GM23338 (cell line): ENCODE results near the gene MYLK4. TPM values are rescaled to one million over a fixed set of nuclear protein-coding genes. Genes with fewer than 3 reads are reported as not detected.

Experiments used
- ATAC-seq: fragments of 200-7000 bp; cut with Tn5 transposase; 3 replicates; pipeline ENCODE4 v1.9.1; 2020
- DNase-seq: peaks from one replicate; pipeline ENCODE4 v3.0.0-alpha.2; 2015; ENCODE audit warnings: low spot score
- H2AFZ ChIP-seq: fragments of 200-600 bp; sonication (generic); 2 replicates; pipeline ENCODE4 v1.8.0; 2016; ENCODE audit warnings: antibody characterized with exemption, mild to moderate bottlenecking, moderate library complexity
- H3F3A ChIP-seq: fragments of 200-600 bp; sonication (generic); replicated peaks from 2 replicates; pipeline ENCODE4 v1.8.0; 2017; ENCODE audit warnings: antibody characterized with exemption, mixed run types, low read depth
- H3K27ac ChIP-seq: fragments of 200-600 bp; sonication (generic); 2 replicates; pipeline ENCODE4 v1.6.1; 2016; ENCODE audit warnings: low read depth
- H3K27me3 ChIP-seq: fragments of 200-600 bp; sonication (generic); 2 replicates; pipeline ENCODE4 v1.8.0; 2016; ENCODE audit warnings: mild to moderate bottlenecking, mixed run types, moderate library complexity; ENCODE audit not compliant: insufficient read depth
- H3K36me3 ChIP-seq: fragments of 200-600 bp; sonication (generic); 2 replicates; pipeline ENCODE4 v1.8.0; 2016; ENCODE audit warnings: mild to moderate bottlenecking; ENCODE audit not compliant: insufficient read depth
- H3K4me1 ChIP-seq: fragments of 200-600 bp; sonication (generic); 2 replicates; pipeline ENCODE4 v1.8.0; 2016; ENCODE audit warnings: mild to moderate bottlenecking, moderate library complexity; ENCODE audit not compliant: insufficient read depth
- H3K4me2 ChIP-seq: fragments of 200-600 bp; sonication (generic); 2 replicates; pipeline ENCODE4 v1.7.1; 2017; ENCODE audit warnings: mixed run types
- H3K4me3 ChIP-seq: fragments of 200-600 bp; sonication (generic); 2 replicates; pipeline ENCODE4 v1.6.1; 2016; ENCODE audit warnings: mixed run types
- H3K79me2 ChIP-seq: fragments of 200-600 bp; sonication (generic); replicated peaks from 2 replicates; pipeline ENCODE4 v1.8.0; 2017; ENCODE audit warnings: mild to moderate bottlenecking; ENCODE audit not compliant: insufficient read depth
- H3K9me2 ChIP-seq: fragments of 200-600 bp; sonication (generic); 2 replicates; pipeline ENCODE4 v1.8.0; 2017; ENCODE audit not compliant: insufficient read depth
- H4K20me1 ChIP-seq: fragments of 200-600 bp; sonication (generic); replicated peaks from 2 replicates; pipeline ENCODE4 v1.8.0; 2017; ENCODE audit warnings: mild to moderate bottlenecking; ENCODE audit not compliant: insufficient read depth
- H3K27ac Mint-ChIP-seq: 2 replicates; pipeline ENCODE4 v1.8.0; 2020; ENCODE audit warnings: inconsistent platforms, mild to moderate bottlenecking, moderate library complexity, mixed read lengths
- H3K27me3 Mint-ChIP-seq: 3 replicates; pipeline ENCODE4 v1.8.0; 2022; ENCODE audit warnings: low read depth, mild to moderate bottlenecking, moderate library complexity, mixed read lengths, inconsistent platforms; ENCODE audit not compliant: insufficient read depth, poor library complexity
- H3K36me3 Mint-ChIP-seq: 3 replicates; pipeline ENCODE4 v1.8.0; 2021; ENCODE audit warnings: low read depth, mild to moderate bottlenecking, inconsistent platforms, moderate library complexity, mixed read lengths
- H3K4me1 Mint-ChIP-seq: 3 replicates; pipeline ENCODE4 v1.8.0; 2020; ENCODE audit warnings: mild to moderate bottlenecking, inconsistent platforms, mixed read lengths
- H3K4me3 Mint-ChIP-seq: 3 replicates; pipeline ENCODE4 v1.8.0; 2021; ENCODE audit warnings: moderate library complexity, mild to moderate bottlenecking, inconsistent platforms, mixed read lengths
- H3K9me3 Mint-ChIP-seq: 3 replicates; pipeline ENCODE4 v1.8.0; 2020; ENCODE audit warnings: moderate library complexity, mild to moderate bottlenecking, inconsistent platforms, mixed read lengths
- CREB1 ChIP-seq: fragments of 250-450 bp; sonication (Bioruptor Pico); IDR thresholded peaks from 2 replicates; pipeline ENCODE4 v1.5.0; 2020; ENCODE audit warnings: low read depth, mild to moderate bottlenecking, moderate library complexity
- EZH2 ChIP-seq: fragments of 200-600 bp; sonication (generic); IDR thresholded peaks from one replicate; pipeline ENCODE4 v1.8.0; 2017; ENCODE audit warnings: antibody characterized with exemption, mild to moderate bottlenecking, low read depth; ENCODE audit not compliant: unreplicated experiment
- JUNB ChIP-seq: IDR thresholded peaks from one replicate; pipeline ENCODE4 v1.6.1; 2016; ENCODE audit warnings: antibody characterized with exemption; ENCODE audit not compliant: unreplicated experiment
- NANOG ChIP-seq: IDR thresholded peaks from 2 replicates; pipeline ENCODE4 v1.6.1; 2016; ENCODE audit warnings: antibody characterized with exemption, borderline replicate concordance
- POLR2AphosphoS5 ChIP-seq: IDR thresholded peaks from 2 replicates; pipeline ENCODE4 v1.6.1; 2016; ENCODE audit warnings: antibody characterized with exemption, low read depth
- STAT1 ChIP-seq: IDR thresholded peaks from one replicate; pipeline ENCODE4 v1.6.1; 2016; ENCODE audit warnings: antibody characterized with exemption; ENCODE audit not compliant: unreplicated experiment
- ZNF114 ChIP-seq: fragments of 250-450 bp; sonication (Bioruptor Pico); IDR thresholded peaks from 2 replicates; pipeline ENCODE4 v1.5.0; 2020; ENCODE audit warnings: mild to moderate bottlenecking, moderate library complexity
- ZNF331 ChIP-seq: fragments of 250-450 bp; sonication (Bioruptor Pico); IDR thresholded peaks from 2 replicates; pipeline ENCODE4 v1.5.0; 2020; ENCODE audit warnings: low read depth, mild to moderate bottlenecking, moderate library complexity
- polyA plus RNA-seq: library from polyadenylated mRNA; unstranded; fragments of >200 nt; fragmentation: Nextera tagmentation; extraction: Ambion mirVana; gene quantifications from 2 replicates; pipeline ENCODE4 v1.2.1, GENCODE V29; 2016
- total RNA-seq: library from RNA; depleted of rRNA; stranded (reverse); fragments of >200 nt; shearing (Covaris generic); gene quantifications from 2 replicates; pipeline ENCODE4 v1.2.3, GENCODE V29; 2014
- TF ChIP-seq, protein P1 (sequence below): IDR thresholded peaks from one replicate; pipeline ENCODE4 v1.6.1; 2018; ENCODE audit warnings: antibody characterized with exemption; ENCODE audit not compliant: unreplicated experiment
- TF ChIP-seq, protein P2 (sequence below), 2 experiments: fragments of 200-600 bp in 1 of 2; sonication (generic) in 1 of 2; conservative IDR thresholded peaks; 2 replicates each; pipeline versions ENCODE4 v1.5.1 to v1.6.1; 2016 to 2017; ENCODE audit warnings: antibody characterized with exemption in 2 of 2, low read depth in 2 of 2, mild to moderate bottlenecking in 2 of 2, moderate library complexity in 1 of 2
- TF ChIP-seq, protein P3 (sequence below): IDR thresholded peaks from 2 replicates; pipeline ENCODE4 v1.6.1; 2016; ENCODE audit warnings: antibody characterized with exemption

The MYLK4 gene
- total and polyA plus RNA-seq, 2 experiments from 2014 or later, result 0.03 to 0.17 TPM

DNA sequence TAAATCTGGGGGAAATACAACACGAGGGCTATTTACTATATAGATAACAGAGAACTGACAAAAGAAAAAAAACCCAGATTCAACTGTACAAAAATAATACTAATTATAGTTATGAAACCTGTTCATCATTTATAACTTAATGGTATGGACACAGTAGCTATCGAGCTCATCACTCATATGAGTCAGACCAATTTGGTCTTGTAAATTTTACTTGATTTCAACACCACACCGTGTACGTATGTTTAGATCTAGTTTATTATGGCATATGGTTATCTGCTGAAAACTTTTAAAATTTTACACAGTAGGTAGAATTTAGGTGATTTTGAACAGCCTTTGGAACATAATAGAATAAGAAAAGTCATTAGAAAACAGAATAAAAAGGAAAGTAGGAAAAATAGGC, 5.5 kb downstream of the MYLK4 start (continued):
- TF ChIP-seq, protein P1, sequence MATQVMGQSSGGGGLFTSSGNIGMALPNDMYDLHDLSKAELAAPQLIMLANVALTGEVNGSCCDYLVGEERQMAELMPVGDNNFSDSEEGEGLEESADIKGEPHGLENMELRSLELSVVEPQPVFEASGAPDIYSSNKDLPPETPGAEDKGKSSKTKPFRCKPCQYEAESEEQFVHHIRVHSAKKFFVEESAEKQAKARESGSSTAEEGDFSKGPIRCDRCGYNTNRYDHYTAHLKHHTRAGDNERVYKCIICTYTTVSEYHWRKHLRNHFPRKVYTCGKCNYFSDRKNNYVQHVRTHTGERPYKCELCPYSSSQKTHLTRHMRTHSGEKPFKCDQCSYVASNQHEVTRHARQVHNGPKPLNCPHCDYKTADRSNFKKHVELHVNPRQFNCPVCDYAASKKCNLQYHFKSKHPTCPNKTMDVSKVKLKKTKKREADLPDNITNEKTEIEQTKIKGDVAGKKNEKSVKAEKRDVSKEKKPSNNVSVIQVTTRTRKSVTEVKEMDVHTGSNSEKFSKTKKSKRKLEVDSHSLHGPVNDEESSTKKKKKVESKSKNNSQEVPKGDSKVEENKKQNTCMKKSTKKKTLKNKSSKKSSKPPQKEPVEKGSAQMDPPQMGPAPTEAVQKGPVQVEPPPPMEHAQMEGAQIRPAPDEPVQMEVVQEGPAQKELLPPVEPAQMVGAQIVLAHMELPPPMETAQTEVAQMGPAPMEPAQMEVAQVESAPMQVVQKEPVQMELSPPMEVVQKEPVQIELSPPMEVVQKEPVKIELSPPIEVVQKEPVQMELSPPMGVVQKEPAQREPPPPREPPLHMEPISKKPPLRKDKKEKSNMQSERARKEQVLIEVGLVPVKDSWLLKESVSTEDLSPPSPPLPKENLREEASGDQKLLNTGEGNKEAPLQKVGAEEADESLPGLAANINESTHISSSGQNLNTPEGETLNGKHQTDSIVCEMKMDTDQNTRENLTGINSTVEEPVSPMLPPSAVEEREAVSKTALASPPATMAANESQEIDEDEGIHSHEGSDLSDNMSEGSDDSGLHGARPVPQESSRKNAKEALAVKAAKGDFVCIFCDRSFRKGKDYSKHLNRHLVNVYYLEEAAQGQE, result no peak

DNA sequence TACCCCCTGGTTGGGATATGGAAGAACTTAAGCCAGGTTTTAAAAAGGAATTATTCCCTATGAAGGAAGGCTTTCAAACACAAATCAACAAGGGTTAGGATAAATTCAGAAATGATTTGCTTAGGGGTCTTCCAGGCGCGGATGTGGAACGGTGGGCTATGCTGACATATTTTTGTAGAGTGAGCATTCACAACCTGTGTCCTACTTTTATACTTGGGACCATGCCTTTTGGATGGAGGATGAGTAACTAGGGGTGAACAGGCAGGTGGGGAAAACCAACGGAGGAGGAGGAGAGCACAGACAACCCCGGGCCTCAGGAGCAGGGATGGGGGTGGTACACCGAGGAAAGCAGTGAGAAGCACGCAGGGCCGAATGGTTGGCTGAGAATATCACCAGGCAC, 5.9 kb downstream of the MYLK4 start:
- Histone ChIP-seq H3F3A (no peaks in the 10 kb centered on the region), H3K36me3 (no peaks in the 10 kb centered on the region), H3K27ac (no peak overlapping the region), H3K27me3 (no peaks in the 10 kb centered on the region), H3K4me3 (no peak overlapping the region), H2AFZ (peak overlapping the region; percentile 69; the same call in 1 of the 2 replicates), H3K79me2 (no peaks in the 10 kb centered on the region), H3K9me2 (no peaks in the 10 kb centered on the region; the same call in 1 of the 2 replicates), H3K4me1 (no peaks in the 10 kb centered on the region), H3K4me2 (no peak overlapping the region), H4K20me1 (no peaks in the 10 kb centered on the region)
- DNase-seq (no peak), ATAC-seq (no peak)
- no peaks in the 10 kb centered on the region for H3K36me3 Mint-ChIP-seq
- H3K27me3 Mint-ChIP-seq, result peaks cover 2% of the 10 kb centered on the region
- H3K4me1 Mint-ChIP-seq, result peaks cover 18% of the 10 kb centered on the region
- no peak overlapping the region for H3K27ac Mint-ChIP-seq
- no peak overlapping the region for H3K4me3 Mint-ChIP-seq
- H3K9me3 Mint-ChIP-seq, result no peaks in the 10 kb centered on the region
- TF ChIP-seq CREB1 (CRISPR knock-in tag), result no peak
- no peak for TF ChIP-seq ZNF331 (CRISPR knock-in tag)
- no peak for TF ChIP-seq ZNF114 (CRISPR knock-in tag)
- TF ChIP-seq STAT1, result no peak
- TF ChIP-seq, protein P1, result no peak
- TF ChIP-seq EZH2, result no peak
- TF ChIP-seq POLR2AphosphoS5, result no peak
- TF ChIP-seq, protein P2, sequence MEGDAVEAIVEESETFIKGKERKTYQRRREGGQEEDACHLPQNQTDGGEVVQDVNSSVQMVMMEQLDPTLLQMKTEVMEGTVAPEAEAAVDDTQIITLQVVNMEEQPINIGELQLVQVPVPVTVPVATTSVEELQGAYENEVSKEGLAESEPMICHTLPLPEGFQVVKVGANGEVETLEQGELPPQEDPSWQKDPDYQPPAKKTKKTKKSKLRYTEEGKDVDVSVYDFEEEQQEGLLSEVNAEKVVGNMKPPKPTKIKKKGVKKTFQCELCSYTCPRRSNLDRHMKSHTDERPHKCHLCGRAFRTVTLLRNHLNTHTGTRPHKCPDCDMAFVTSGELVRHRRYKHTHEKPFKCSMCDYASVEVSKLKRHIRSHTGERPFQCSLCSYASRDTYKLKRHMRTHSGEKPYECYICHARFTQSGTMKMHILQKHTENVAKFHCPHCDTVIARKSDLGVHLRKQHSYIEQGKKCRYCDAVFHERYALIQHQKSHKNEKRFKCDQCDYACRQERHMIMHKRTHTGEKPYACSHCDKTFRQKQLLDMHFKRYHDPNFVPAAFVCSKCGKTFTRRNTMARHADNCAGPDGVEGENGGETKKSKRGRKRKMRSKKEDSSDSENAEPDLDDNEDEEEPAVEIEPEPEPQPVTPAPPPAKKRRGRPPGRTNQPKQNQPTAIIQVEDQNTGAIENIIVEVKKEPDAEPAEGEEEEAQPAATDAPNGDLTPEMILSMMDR (conservative IDR thresholded peaks at IDR 0.05; ENCODE audit: low read depth in 2 of 2), result no peak
- TF ChIP-seq JUNB, result no peak
- no peak for TF ChIP-seq NANOG
- TF ChIP-seq, protein P3, sequence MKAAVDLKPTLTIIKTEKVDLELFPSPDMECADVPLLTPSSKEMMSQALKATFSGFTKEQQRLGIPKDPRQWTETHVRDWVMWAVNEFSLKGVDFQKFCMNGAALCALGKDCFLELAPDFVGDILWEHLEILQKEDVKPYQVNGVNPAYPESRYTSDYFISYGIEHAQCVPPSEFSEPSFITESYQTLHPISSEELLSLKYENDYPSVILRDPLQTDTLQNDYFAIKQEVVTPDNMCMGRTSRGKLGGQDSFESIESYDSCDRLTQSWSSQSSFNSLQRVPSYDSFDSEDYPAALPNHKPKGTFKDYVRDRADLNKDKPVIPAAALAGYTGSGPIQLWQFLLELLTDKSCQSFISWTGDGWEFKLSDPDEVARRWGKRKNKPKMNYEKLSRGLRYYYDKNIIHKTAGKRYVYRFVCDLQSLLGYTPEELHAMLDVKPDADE, result no peak
